Lung (tissue), 4 donors: ENCODE data around the gene WTIP. TPM values are rescaled to one million over a fixed set of nuclear protein-coding genes. Genes with fewer than 3 reads are reported as not detected.

Source experiments
- polyA plus RNA-seq, 2 donors: library from polyadenylated mRNA; stranded (reverse); fragments of 200-250 nt; gene quantifications; one replicate each; pipeline ENCODE4 v1.2.1, GENCODE V29; 2013
- total RNA-seq, 2 donors: library from RNA; depleted of rRNA in 1 of 2; stranded (reverse); fragments of >200 nt in 1 of 2; gene quantifications; one replicate each; pipeline ENCODE4 v1.2.1, GENCODE V29; 2014 to 2021
- donor health status: Bipolar disorder and iron deficiency.
- donor health status: healthy.
- donor health status: DM: yes; HTN: yes; CAD: no.

WTIP gene
- total and polyA plus RNA-seq, 4 donors: 6.4 to 31.9 (median 13.1) TPM

Other genes starting within 250 kb of the WTIP start
- 10 to 100 TPM; 19.2 to 69.0 TPM for gene GARRE1, start 227.2 kb upstream of the WTIP start, total RNA-seq
- gene GARRE1, start 227.2 kb upstream of the WTIP start, polyA plus RNA-seq: 10 to 100 TPM in 1 of 2 donors, 1 to 10 TPM in 1; 6.7 to 10.1 TPM
- 100 to 1,000 TPM in 1 of 2 donors, 10 to 100 TPM in 1; 91.3 to 225 TPM for gene GPI, start 116.6 kb upstream of the WTIP start, total RNA-seq
- gene GPI, start 116.6 kb upstream of the WTIP start, polyA plus RNA-seq: 100 to 1,000 TPM in 1 of 2 donors, 10 to 100 TPM in 1; 79.8 to 151 TPM
- gene PDCD2L, start 77.4 kb upstream of the WTIP start, total RNA-seq: 10 to 100 TPM in 1 of 2 donors, 1 to 10 TPM in 1; 7.5 to 10.1 TPM
- 10 to 100 TPM; 11.5 to 11.8 TPM for gene PDCD2L, start 77.4 kb upstream of the WTIP start, polyA plus RNA-seq
- 10 to 100 TPM; 69.1 to 84.2 TPM for gene UBA2, start 53.4 kb upstream of the WTIP start, total RNA-seq
- 10 to 100 TPM; 56.5 to 63.9 TPM for gene UBA2, start 53.4 kb upstream of the WTIP start, polyA plus RNA-seq
- gene SCGB2B2, start 195.4 kb downstream of the WTIP start, total RNA-seq: 1 to 10 TPM in 1 of 2 donors, under 1 TPM in 1; 0.88 to 1.1 TPM
- under 1 TPM; 0.21 to 0.49 TPM for gene SCGB2B2, start 195.4 kb downstream of the WTIP start, polyA plus RNA-seq
- 10 to 100 TPM; 22.6 to 50.4 TPM for gene ZNF302, start 195.9 kb downstream of the WTIP start, total RNA-seq
- 10 to 100 TPM; 10.5 to 21.2 TPM for gene ZNF302, start 195.9 kb downstream of the WTIP start, polyA plus RNA-seq